ENCODE measurements around the gene APOBEC3H. TPM values are rescaled to one million over a fixed set of nuclear protein-coding genes. Genes with fewer than 3 reads are reported as not detected.

APOBEC3H gene
- total RNA-seq, 2 experiments from 2014 or later, result 6.8 to 7.1 TPM

DNA sequence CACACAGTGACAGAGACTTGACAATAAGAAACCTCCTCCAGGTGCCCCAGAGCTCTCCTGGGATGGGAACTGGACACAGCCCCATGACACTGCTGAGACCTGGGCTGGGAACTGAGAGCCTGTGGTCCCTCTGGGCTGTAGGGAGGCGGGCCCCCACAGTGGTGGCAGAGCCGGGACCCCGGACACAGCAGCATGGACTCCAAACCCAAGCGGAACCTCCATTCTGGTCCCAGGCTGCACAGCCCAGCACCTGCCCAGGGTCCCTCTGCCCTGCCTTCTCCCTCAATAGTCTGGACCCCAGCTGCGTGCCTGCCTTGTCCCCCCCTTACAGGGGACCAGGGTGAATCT lies 8.4 kb upstream of the APOBEC3H start:
- H3K4me3 Mint-ChIP-seq, result no peak overlapping the region
- peaks cover 5% of the 10 kb centered on the region for H3K36me3 Mint-ChIP-seq (ENCODE audit: low read depth)
- ATAC-seq, result no peak
- CTCF ChIA-PET, result interaction anchor here (1.4 kb wide), 1 partner anchor 29 kb away, joined by 3 read pairs; no protein-coding TSS in a partner anchor
- no peaks in the 10 kb centered on the region for H3K9me3 Mint-ChIP-seq
- peaks cover 77% of the 10 kb centered on the region for H3K4me1 Mint-ChIP-seq (ENCODE audit: low read depth)
- DNase-seq, result no peak
- POLR2A ChIA-PET, result interaction anchor here (0.7 to 3.0 kb wide), 6 partner anchors 8 to 26 kb away, joined by 3 to 14 read pairs (median 4); partner anchors contain the start of gene APOBEC3G
- TF ChIP-seq, protein P1, sequence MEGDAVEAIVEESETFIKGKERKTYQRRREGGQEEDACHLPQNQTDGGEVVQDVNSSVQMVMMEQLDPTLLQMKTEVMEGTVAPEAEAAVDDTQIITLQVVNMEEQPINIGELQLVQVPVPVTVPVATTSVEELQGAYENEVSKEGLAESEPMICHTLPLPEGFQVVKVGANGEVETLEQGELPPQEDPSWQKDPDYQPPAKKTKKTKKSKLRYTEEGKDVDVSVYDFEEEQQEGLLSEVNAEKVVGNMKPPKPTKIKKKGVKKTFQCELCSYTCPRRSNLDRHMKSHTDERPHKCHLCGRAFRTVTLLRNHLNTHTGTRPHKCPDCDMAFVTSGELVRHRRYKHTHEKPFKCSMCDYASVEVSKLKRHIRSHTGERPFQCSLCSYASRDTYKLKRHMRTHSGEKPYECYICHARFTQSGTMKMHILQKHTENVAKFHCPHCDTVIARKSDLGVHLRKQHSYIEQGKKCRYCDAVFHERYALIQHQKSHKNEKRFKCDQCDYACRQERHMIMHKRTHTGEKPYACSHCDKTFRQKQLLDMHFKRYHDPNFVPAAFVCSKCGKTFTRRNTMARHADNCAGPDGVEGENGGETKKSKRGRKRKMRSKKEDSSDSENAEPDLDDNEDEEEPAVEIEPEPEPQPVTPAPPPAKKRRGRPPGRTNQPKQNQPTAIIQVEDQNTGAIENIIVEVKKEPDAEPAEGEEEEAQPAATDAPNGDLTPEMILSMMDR (IDR thresholded peaks at IDR 0.05), result no peak
- intact Hi-C loops (cut with micrococcal nuclease), result no loop called here
- no peaks in the 10 kb centered on the region for H3K27me3 Mint-ChIP-seq
- peak overlapping the region; percentile 98 for H3K27ac Mint-ChIP-seq

DNA sequence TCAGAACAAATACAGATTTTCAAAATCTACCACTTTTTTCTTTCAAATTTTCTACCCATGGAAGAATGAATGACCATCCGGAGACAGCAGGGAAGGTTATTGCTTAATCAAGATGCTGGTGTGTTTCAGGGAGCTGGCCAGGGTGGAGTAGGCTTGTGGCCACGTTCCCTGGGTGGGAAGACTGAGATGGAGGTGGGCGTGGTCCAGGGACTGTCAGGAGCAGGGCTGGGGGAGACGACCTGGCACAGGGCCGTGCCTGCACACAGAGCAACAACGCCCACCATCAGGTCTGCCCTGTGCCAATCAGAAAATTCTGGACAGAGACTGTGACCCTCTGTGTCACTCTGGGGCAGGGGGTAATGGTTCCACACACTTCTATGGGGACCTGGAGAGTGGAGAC lies 7.1 kb upstream of the APOBEC3H start:
- intact Hi-C loops (cut with micrococcal nuclease), result no loop called here
- H3K9me3 Mint-ChIP-seq, result no peaks in the 10 kb centered on the region
- peaks cover 83% of the 10 kb centered on the region for H3K4me1 Mint-ChIP-seq (ENCODE audit: low read depth)
- H3K27ac Mint-ChIP-seq, result peak overlapping the region; percentile 98
- ATAC-seq (no peak), DNase-seq (no peak)
- CTCF ChIA-PET, result no interaction called here
- H3K36me3 Mint-ChIP-seq (ENCODE audit: low read depth), result peaks cover 5% of the 10 kb centered on the region
- H3K4me3 Mint-ChIP-seq, result peak overlapping the region; percentile 58
- H3K27me3 Mint-ChIP-seq, result no peaks in the 10 kb centered on the region
- TF ChIP-seq, protein P1 (IDR thresholded peaks at IDR 0.05), result no peak
- POLR2A ChIA-PET, result interaction anchor here (0.6 to 3.0 kb wide), 5 partner anchors 9 to 22 kb away, joined by 3 to 14 read pairs (median 3); partner anchors contain the start of gene APOBEC3G

DNA sequence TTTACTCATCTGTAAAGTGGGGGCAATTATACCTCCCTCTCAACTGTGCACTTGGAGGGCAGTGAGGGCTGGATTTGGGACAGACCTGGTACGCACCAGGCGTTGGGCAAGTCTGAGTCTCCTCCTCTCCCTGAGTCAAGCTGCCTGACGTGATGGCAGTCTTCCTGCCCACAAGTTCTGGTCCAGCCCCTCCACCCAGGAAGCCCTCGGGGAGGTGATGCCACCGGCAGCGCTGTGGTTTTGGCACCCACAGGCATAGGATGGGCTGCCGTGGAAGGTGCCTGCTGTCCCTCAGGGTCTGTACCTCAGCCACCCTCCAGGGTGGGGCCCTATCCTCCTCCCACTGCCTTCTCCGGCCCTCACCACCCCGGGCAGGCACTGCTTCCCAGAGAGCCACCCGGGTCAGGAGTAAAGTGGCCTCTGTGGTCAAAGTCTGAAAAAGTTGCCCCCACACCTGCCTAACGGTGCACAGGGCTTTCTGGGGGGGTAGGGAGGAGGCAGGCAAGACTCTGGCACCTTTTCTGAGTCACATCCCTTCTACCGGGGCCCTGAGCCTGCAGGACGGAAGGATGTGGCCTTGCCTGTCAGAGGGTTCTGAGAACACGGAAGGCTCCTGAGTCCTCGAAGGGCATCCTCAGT lies 6.5 kb upstream of the APOBEC3H start:
- no peaks in the 10 kb centered on the region for H3K9me3 Mint-ChIP-seq
- peak overlapping the region; percentile 98 for H3K27ac Mint-ChIP-seq
- CTCF ChIA-PET, result no interaction called here
- H3K27me3 Mint-ChIP-seq, result no peaks in the 10 kb centered on the region
- intact Hi-C loops (cut with micrococcal nuclease), result no loop called here
- POLR2A ChIA-PET, result interaction anchor here (0.6 to 3.0 kb wide), 4 partner anchors 9 to 18 kb away, joined by 3 to 14 read pairs (median 4); partner anchors contain the start of gene APOBEC3G
- ATAC-seq (peak; percentile 83), DNase-seq (peak; percentile 95)
- H3K36me3 Mint-ChIP-seq (ENCODE audit: low read depth), result peaks cover 5% of the 10 kb centered on the region
- TF ChIP-seq, protein P1 (IDR thresholded peaks at IDR 0.05), result no peak
- H3K4me3 Mint-ChIP-seq, result peak overlapping the region; percentile 58
- peaks cover 83% of the 10 kb centered on the region for H3K4me1 Mint-ChIP-seq (ENCODE audit: low read depth)

DNA sequence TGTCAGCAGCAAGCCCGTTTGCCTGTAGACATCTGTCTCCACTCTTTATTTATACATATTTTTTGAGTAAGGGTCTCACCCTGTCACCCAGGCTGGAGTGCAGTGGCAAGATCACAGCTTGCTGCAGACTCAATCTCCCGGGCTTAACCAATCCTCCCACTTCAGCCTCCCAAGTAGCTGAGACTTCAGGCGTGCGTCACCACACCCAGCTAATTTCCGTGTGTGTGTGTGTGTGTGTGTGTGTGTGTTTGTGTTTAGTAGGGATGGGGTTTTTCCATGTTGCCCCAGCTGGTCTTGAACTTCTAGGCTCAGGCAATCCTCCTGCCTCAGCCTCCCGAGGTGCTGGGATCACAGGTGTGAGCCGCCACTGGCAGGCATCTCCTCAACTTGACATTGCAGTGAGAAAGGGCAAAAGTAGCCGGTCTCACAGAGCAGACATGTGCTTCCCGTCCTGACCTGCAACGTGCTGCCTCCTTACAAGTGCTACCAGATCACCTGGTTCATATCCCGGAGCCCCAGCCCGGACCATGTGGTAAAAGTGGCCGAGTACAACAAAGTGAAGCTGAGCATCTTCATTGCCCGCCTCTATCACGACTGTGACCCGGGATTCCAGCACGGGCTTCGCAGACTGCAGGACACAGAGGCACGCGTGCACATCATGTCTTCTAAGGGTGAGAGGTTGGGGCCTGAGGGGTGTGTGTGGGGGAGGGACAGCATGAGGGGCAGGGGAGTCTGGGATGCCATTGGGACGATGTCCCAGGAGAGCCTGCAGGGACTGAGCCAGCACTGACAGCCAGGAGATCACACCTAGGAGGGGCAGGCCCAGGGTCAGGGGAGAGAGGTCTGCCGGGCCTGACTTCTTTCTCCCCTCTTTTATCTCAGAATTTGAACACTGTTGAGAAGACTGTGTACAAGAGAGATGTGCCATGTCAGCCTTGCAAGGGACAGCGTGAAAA lies 5.6 kb upstream of the APOBEC3H start:
- peak overlapping the region; percentile 58 for H3K4me3 Mint-ChIP-seq
- TF ChIP-seq, protein P1 (IDR thresholded peaks at IDR 0.05), result no peak
- H3K9me3 Mint-ChIP-seq, result no peaks in the 10 kb centered on the region
- peak overlapping the region; percentile 98 for H3K27ac Mint-ChIP-seq
- peaks cover 5% of the 10 kb centered on the region for H3K36me3 Mint-ChIP-seq (ENCODE audit: low read depth)
- intact Hi-C loops (cut with micrococcal nuclease), result no loop called here
- CTCF ChIA-PET, result interaction anchor here (0.9 kb wide), 1 partner anchor 88 kb away, joined by 3 read pairs; no protein-coding TSS in a partner anchor
- DNase-seq (no peak), ATAC-seq (no peak)
- peaks cover 87% of the 10 kb centered on the region for H3K4me1 Mint-ChIP-seq (ENCODE audit: low read depth)
- POLR2A ChIA-PET, result interaction anchor here (1.1 to 1.6 kb wide), 2 partner anchors 8 to 23 kb away, joined by 3 to 4 read pairs; no protein-coding TSS in a partner anchor
- no peaks in the 10 kb centered on the region for H3K27me3 Mint-ChIP-seq
